GM21423 (cell line): ENCODE data around the gene GAPDH.
A peak's percentile ranks its signal among the peaks of the same experiment; 100 is the strongest.
"Not testable (repeated sequence)": the region's sequence is repeated elsewhere in the genome, so short reads cannot be mapped to it uniquely, and the experiment has no call there.

Experiments used
- ATAC-seq: cut with Tn5 transposase; IDR thresholded peaks from one replicate; pipeline ENCODE4 v1.9.1; 2021; ENCODE audit warnings: mild to moderate bottlenecking, moderate library complexity; ENCODE audit not compliant: unreplicated experiment

Gene GAPDH

DNA sequence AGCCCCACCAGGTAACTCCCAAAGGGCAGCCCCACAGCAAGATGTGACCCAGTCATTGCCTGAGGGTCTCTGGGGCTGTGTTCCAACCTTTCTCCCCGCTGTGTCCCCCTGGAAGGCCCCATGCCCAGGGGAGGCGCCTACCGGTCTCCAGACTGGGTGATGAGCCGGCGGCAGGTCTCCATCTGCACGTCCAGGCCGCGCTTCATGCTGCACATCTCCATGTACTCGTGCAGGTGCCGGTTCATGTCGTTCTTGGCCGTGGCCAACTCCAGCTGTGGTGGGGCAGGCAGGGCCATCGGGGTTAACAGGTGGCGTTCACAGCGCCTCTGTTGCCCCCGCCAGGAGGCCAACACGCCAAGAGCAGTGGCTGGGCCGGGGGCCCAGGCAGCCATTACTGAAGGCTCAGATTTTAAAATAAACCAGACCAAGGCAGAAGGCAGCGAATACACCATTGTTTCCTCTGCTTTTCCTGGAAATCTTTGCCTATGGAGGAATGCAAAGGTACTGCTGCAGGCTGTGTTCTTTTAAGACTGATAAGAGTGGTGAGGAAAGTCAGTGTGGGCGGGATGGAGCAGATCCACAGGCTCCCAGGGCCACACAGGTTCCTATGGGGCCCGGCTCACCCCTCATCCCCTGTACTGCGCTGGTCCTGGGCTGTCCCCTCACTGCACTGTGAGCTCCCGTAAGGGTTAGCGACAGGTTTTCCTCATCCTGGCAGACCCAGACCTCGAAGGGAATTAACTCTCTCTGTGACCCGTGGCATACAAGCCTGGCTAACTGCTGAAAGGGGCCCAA is 7.3 kb downstream of the GAPDH start:
- no peak for ATAC-seq

DNA sequence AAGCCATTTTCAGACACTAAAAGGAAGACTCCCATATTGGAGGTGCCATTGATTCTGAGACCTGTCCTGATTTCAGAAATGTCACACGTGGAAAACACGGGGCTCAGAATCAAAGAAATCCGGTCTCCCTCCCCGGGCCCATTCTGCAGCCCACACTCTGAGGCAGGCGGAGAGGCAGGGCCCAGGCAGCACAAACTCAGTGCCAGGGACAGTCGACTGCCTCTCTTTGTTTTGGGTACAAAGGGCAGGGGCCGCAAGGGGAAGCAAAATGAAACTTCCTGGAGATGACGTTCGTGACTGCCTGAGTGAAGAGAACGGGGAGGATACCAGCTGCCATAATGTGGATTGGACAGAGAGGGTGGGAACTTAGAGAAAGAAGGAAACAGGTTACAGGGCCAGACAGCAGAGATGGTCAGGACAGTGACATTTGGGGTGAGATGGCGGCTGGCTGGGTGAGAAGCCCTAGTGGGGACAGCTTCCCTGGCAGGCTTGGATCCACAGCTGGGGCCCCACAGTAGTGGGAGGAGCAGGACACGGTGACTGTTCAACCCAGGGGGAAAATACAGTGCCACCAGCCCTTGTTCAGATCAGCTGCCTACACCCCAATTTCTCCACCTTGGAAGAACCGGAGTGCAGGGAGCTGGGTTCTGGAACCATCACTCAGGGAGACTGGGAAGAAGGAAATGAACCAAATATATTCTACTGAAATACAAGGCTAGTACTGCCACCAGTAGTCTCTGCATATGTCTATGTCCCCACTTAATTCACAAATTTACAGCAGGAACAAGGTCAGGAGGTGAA is 8.1 kb downstream of the GAPDH start:
- no peak for ATAC-seq

DNA sequence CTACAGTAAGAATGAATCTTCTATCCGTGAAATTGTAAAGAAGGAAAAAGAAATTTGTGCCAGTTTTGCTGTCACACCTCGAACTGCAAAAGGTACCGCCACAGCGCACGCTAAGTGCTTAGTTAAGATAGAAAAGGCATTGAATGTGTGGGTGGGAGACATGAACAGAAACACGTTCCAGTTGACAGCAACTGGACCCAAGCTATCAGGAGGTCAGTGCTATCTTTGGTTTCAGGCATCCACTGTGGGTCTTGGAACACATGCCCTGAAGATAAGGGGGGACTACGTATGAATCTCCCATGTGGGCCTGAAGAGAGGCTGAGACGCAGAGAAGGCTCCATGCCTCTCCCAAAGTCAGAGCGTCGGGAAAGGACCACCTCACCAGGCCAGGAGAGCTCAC is 11.7 kb downstream of the GAPDH start:
- ATAC-seq = no peak

DNA sequence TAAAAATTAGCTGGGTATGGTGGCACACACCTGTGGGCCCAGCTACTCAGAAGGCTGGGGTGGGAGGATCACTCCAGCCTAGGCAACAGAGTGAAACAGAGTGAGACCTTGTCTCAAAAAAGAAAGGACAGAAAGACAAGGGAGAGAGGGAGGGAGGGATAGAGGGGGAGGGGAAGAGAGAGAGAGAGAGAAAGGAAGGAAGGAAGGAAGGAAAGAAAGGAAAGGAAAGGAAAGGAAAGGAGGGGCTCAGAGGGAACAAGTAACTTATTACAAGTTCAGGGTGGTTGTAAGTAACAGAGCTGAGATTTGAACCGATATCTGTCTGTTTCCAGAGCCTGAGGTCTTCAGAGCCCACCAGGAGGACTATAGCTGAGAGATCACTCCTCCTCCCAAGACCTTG is 13.2 kb downstream of the GAPDH start:
- no peak for ATAC-seq

DNA sequence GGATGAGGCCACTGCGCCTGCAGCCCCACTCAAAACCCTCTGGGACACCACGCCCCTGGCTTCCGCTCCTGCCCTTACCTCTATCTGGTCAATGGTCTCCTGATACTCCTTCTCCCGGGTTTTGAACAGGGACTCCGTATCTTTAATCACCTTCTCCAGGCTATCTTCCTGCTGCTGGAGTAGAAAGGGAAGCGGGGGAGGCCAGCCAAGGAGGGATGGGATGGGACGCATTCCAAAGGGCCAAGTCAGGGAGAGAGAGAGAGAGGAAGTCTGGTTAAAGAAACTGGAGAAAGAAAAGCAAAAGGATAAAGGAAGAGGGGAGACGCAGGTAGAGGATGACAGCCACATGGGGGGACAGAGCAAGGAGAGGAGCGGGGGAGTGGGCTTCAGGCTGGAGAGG is 13.7 kb downstream of the GAPDH start:
- ATAC-seq = no peak

DNA sequence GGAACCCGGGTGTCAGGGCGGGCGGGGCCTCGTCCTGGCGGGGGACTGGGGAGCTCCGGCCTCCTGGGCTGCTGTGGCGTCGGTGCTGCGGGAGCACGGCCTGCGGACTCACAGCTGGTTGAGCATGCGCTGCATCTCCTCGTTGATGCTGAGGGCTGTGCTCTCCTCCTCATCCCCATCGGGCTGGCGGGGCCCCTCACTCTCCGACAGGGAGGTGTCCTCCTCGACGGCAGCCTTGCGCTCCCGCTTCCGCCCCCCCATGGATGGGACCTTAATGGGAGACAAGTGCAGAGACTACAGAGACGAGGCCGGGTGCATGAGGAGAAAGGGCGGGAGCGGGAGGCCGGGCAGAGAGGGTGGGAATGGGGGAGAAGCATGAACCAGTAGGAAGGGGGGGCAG is 14.2 kb downstream of the GAPDH start:
- no peak for ATAC-seq

DNA sequence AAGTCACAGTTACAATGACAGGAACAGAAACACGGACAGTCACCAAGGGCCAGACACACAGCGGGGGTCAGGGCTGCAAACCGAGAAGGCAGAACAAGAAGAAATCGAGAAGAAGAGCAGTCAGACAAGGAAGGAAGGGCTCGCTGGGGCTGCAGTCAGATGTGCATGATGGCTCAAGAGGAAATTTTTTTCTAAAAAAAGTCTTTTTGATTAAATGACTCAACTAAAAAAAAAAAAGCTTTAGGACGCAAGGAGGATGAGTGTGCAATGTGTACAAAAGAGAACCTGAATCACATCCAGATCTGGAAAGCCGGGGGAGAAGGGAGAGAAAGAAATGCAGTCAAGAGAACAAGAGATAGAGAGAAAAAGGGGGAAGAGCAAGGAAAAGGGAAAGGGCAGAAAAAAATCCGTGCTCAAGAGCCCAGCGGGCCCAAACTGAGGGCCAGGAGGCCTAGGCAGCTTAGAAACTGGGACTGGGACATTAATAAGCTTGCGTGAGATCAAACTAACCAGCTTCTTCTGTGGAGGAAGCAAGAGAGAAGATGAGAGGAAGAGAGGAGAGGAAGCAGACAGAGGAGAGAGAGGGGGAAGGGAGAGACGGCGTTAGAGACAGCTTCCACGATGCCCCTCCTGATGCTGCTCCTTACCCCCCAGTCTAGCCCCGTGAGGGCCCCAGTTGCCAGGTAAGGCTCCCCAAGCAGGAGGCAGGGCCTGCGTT is 14.8 kb downstream of the GAPDH start:
- ATAC-seq = no peak

DNA sequence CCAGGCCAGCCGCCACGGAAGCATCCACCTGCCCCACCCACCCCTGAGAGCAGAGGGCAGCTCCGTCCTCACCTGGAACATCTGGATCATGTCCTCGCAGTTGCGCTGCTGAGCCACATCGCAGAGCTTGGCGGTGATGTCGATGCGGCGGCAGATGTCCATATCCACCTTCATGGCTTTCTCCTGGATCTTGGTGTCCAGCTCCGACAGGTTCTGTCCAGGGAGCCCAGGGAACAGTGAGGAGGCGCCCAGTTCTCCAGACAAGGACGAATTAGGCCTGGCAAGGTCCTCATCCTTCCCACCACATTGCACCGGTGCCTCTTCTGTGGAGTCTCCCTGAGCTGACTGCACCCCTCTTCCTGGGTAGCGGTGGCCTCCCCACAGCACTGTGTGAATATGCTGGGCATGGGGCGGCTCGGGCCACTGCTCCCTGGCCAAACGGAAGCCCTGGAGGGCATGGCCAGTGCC is 15.4 kb downstream of the GAPDH start:
- no peak for ATAC-seq

DNA sequence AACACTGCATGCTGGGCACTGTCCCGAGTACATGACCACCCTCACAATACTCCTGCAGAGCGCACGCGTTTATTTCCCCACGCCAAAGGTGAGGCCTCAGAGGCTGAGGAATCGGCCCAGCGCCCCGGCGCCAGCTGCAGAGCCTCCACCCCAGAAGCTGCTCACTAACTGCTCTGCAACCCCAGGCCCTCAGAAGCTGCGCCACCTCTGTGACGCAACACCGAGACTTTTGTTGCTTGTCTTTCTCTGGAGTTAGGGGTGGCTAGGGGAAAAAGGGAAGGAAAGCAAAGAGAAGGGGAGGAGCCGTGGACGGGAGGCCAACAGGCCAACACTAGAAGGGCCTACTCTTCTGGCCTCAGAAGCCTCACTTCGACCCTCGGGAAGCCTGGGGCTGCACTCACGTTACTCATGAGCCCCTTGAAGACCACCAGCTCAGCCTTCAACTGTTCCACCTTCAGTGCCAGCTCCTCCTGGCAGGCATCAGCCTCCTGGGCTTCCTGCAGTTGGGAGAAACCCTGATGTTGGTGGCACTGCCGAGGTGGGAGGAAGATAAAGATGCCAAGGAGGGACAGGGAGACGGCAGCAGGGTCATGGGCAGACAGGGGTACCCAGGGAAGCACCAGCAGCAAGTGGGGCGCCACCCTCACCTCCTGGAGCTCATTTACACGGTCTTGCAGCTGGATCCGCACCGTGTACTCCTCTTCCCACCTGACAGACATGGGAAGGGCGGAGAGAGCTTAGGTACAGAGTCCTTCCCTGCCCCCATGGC is 16.2 kb downstream of the GAPDH start:
- no peak for ATAC-seq

DNA sequence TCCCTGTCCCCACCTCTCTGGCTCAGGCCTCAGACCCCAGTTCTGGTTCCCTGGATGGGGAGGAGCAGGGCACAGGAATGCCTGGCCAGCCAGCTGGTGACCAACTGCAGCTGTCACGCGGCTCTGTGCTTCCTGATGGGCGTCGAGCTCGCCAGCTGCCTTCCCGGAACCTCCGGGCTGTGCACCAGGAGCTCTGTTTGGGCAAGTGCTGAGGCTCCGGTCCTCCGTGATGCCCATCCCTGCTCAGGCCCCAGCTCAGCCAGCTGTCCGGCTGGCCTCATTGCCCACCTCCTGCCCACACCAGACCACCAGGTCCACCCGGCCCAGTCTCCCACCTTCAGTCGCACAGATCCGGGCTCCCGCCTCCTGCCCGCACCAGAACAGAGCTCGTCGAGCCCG is 16.7 kb downstream of the GAPDH start:
- ATAC-seq = no peak

DNA sequence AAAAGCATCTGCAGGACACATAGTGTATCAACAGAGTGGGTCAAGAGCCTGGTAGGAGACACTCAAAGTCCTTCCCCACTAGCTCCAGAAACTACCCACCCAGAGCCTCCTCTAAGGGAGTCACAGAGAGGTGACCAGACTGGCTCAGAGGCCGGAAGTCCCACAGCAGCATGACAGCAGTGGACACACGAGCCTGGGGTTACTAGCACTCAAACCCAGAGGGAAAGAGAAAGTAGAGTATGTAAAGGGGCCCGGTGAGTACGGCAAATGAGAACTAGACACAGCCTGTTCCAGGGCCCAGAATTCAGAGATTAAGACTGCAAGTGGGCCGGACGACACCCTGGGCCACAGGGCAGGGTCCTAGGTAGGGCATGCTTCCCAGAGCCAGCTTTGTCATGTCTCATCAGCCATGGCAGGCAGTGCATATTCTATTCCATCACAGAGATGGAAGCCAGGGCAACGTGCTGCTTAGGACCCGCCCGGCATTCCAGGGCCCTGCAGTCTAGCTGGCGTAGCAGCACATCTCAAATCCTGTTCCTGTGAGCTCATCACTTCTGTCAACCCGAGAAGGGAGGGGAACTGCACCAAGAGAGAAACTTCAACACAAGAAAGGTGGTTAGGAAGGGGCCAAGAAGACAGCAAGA is 17.3 kb downstream of the GAPDH start:
- ATAC-seq = no peak

DNA sequence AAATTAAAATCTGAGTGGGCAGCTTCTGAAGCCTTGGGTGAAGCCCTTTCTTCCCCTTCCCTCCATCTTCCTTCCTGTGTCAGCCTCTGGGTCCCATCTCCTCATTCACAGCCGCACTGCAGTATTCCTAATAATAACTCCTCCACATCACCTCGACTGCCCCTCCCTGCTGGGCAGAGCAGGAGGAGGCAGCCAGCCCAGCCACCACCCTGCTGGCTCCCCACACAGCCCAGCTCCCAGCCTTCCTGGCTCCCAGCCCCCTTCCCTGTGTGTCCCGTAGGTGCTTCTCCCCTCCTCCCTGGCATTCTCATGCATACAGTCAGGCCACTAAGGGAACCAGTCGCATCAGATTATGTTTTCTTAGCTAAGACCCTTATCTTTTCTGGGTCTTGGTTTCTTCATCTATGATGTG is 17.8 kb downstream of the GAPDH start:
- ATAC-seq = no peak

DNA sequence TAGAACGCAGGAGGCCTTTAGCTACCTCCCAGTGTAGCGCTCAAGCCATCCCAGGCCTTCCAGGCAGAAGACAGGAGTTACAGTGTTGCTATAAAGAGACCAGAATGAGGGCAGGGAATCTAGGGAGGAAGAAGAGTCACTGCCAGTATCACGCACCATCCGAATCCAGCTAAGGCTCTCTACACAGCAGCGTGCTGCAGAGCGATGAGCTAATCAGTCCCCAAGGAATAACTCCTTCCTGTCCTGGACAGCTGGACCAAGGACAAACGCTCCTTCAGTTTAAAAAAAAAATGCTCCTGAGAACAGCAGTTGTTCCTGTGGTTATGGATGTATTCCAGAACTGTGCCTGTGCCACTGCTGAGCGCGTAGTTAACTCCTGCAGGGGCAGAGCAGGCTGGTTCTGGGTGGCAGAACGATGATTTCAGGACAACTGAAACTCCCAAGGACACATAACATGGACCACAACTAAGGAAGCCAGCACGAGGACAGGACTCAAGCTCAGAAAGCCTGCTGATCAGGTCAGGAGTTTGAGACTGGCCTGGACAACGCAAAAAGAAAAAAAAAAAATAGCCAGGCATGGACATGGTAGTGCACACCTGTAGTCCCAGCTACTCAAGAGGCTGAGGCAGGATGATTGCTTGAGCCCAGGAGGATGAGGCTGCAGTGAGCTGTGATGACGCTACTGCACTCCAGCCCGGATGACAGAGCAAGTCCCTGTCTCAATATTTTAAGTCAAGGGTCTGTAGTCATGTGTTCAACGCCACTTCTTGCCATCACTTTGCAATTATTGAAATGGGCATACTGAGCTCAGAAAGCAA is 18.9 kb downstream of the GAPDH start:
- no peak for ATAC-seq

DNA sequence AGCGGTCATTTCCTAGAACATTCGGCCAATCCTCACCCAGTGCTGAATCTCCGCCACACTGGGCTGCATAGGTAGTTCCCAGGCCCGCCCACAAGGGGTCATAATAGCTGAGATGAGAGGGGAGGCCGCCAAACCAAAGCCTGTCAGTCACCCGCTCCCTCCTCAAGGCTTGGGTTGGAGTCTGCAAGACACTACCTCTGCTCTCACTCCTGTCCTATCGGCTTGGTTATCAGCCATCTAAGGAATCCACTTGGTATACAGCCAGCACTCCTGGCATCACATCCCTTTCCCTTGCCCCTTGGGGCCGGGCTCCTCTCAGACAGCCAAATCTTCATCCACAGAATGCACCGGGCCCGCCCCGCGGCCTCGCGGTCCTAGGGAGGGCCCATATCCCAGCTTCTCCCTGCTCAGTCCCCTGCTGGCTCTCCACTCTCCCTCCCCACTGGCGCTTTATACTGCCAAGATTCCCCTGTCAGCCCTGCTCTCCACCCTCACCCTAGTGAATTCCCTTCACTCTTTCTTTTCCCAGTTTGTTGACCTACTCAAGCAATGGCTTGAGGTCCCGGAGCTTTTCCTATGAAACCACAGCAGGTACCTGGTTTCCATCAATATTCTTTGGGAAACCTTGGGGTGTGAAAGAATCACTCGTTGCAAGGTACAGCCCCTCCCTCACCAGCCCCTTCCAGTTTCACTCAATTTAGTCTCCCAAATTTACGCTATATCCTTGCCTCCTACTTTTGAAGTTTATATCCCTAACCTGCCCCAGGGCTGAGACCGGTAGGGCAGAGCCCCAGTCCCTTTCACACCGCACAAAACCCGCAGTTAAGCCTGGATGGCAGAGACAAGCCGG is 20.1 kb downstream of the GAPDH start:
- ATAC-seq = peak; percentile 43

DNA sequence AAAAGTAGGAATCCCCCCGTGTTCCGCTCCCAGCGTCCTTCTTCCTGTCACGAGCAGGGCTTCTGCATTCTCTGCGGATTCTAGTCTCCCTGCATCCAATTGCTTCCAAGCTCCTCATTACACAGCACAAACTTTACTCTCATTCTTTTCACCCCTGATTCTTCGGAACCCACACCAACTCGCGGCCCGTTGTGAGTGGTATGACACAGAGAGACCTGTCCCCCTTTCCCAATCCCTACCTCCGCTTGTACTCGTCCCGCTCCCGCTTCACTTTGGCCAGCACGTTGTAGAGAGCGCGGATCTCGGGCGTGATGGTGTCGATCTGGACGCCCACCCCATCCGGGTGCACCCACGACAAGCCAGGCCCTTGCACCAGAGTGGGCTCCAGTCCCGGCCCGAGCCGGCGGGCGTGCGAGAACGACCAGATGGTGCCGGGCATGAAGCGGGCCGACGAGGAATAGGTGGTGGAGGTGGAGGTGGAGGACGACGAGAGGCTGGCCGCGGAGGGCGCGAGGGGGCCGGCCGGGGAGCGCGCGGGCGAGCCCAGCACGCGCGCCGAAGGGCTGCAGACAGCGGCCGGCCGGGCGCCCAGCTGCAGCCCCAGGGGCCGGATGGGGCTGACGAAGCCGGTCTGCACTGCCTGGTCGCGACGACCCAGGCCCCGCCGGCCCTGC is 20.8 kb downstream of the GAPDH start:
- no peak for ATAC-seq

DNA sequence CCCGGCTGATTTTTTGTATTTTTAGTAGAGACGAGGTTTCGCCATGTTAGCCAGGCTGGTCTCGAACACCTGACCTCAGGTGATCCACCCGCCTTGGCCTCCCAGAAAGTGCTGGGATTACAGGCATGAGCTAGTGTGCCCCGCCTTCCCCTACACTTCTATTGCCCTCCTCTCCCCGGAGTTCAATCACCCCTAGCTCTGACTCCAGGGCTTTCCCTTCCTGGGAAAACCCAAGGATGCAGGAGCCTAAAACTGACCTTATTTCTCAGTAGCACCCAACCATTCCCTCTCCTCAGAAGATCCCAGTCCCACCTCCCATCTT is 22.1 kb downstream of the GAPDH start:
- ATAC-seq = not testable (repeated sequence)

DNA sequence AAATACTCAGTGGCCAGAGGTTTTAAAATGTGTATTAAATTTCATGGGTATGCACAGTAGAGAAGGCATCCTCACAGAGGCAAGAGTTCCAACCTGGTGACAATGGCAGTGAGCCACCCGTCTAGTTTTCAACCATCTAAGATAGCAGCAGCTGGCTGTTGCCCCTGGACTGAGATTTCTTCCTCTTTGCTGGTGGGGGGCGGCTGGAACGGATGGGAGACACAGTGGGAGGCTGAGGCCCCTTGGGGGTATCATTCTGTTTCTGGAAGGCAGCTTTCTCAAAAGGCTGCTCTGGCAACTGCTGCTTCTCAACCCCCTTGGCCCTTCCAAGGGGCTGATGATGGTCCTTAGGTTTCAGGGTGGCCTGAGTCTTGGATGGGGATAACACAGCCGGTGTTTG is 22.5 kb downstream of the GAPDH start:
- ATAC-seq = no peak
